GM19043 (cell line): Measurements from ENCODE around the gene LYST.
"Not testable (repeated sequence)": the region's sequence is repeated elsewhere in the genome, so short reads cannot be mapped to it uniquely, and the experiment has no call there.

Experiments used
- ATAC-seq: cut with Tn5 transposase; IDR thresholded peaks from one replicate; pipeline ENCODE4 v1.9.1; 2021; ENCODE audit warnings: low read depth; ENCODE audit not compliant: unreplicated experiment

Gene LYST

DNA sequence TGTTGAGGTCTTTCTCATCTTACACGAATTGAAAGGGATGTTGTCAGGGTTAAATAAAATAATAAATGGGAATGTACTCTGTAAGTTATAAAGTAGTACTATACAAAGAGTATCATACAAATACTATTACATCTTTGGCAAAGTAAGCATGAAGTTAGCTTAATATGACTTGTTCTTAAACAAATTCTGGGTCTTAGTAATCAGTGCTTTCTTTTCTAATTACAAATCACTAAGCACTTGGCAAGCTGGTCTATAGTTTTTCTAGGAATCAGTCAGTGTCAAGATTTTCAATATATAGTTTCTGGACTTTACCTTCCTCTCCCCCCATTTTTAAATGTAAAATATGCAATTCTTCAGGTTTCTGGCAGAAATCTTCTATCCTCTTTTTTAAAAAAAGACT lies 6.9 kb downstream of the LYST start:
- no peak for ATAC-seq

DNA sequence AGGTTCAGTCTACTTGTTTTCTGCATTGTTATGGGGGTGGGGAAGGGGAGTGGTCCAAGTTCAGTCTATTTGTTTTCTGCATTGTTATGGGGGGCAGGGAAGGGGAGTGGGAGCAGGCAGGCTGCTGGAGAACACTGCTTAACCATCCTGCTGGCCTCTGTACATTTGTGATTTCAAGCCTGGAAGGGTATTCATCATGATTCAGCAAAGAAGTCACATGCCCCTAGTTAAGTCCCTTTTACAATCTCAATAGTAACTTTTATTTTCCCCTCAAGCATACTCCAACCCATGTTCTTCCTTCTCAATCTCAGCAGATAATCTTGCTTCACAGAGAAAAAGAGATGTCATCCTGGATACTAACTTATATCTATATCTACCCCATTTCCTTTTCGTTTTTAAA lies 7.9 kb downstream of the LYST start:
- no peak for ATAC-seq

DNA sequence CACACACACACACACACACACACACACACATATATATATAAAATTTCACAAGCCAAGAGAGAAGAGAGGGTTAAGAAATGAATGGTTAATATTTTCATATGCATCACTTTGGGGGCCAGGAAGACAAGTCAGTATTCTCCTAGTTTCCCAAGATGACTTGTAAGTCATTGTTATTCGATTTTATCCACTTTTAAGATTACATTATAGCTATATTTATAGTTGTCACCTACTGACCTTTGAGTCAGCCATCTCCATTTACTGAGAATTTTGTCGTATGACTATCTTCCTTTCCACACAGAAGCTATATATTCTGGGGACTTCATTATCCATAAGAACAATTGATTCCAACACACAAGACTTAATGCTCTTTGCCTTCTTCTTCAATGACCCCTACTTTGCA lies 8.9 kb downstream of the LYST start:
- ATAC-seq = no peak

DNA sequence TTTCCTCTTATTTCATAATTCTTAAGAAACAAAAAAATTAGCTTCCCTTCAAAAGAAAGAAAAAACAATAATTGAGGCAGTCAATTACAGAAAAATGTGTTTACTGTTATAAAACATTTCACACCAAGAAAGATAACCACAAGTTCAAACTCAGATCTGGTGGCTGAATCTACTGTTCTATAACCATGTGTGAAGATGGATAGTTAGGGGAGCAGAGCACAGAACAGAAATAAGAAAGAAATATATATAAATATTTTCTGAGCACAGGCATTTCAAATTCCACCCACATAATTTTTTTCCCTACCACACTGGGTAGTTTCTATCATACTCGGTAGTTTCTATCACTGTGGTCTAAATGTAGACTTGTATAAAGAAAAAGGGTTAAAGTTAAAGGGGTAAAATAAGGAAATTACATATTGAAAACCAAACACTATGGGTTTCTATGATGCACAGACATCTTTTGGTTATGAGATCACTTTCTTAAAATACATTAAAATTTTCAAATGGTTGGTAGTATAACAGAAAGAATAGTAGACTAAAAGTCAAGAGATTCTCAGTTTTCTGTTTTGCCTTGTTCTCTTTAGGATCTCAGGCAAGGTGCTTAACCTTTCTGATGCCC lies 10.8 kb downstream of the LYST start:
- no peak for ATAC-seq

DNA sequence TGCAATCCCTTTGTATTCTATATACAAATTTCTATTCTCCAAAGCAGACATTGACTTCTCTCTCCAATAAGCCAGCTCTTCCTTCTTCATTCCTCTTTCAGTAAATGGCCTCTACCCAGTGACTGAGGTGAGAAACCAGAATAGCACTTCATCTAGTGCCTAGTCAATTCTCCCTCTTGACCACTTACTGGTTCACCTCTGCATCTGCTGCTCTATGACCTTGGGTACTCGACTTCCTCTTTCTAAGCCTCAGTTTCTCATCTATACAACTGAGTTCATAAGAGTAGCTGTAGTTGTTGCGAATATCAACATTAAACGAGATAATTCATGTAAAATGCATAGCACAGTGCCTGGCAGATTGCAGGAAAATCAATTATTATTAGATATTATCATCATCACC lies 12.4 kb downstream of the LYST start:
- no peak for ATAC-seq

DNA sequence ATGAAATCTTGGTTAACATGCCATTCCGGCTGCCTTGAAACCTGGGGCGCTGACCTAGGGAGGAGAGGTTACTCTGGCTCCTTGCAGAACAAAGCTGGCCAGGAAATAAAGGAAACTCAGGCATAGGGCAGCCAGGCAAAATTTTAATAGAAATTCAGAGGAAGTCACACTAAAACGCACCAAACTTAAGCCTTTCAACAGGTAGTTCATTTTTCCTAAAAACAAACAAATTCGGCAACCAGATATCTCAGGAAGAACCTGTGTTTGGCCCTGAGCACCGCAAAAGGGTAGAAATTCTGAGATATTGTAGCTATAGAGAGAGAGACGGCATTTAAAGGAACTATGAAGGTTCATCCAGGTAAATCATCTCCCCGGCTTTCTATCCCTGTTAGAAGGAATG lies 13.1 kb downstream of the LYST start:
- no peak for ATAC-seq

DNA sequence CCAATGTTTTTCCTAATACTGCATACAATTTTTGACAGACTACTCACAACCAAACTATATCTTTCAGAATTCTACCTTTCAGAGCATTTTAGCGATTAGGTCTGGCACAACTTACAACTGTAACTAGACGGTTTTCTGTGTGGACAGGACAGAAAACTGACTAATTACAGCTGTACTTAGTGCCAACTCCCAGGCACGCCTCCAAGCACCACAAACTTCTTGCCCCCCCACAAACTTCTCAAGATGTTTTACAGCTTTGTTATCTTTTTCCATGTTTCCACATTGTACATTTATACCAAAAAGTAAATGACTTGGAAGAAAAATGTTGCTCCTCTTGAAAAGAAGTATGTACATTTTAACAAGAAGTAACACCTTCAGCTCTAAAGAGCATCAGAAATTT lies 13.8 kb downstream of the LYST start:
- no peak for ATAC-seq

DNA sequence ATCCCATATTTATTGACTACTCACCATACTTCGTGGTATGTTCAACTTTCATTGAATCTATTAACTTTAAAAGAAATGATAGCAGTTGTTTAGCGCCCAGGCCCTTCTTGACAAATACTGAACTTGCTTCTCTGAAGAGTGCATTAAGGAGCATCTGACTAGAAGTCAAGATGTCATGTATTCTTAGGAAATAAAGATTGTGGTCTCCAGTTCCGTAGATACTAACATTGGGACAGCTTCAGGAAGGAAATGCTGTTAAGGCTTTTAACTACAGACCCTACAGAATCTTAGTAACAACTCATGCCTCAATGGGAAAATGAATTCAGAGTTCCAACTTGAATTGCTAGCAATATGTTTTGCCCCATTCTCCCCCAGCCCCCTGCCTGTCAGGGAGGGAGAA lies 14.8 kb downstream of the LYST start:
- ATAC-seq = no peak

DNA sequence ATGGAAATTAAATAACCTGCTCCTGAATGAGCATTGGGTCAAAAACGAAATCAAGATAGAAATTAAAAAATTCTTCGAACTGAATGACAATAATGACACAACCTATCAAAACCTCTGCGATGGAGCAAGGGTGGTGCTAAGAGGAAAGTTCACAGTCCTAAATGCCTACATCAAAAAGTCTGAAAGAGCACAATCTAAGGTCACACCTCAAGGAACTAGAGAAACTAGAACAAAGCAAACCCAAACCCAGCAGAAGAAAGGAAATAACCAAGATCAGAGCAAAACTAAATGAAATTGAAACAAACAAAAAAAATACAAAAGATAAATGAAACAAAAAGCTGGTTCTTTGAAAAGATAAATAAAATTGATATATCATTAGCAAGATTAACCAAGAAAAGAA lies 18.5 kb downstream of the LYST start:
- ATAC-seq = not testable (repeated sequence)

DNA sequence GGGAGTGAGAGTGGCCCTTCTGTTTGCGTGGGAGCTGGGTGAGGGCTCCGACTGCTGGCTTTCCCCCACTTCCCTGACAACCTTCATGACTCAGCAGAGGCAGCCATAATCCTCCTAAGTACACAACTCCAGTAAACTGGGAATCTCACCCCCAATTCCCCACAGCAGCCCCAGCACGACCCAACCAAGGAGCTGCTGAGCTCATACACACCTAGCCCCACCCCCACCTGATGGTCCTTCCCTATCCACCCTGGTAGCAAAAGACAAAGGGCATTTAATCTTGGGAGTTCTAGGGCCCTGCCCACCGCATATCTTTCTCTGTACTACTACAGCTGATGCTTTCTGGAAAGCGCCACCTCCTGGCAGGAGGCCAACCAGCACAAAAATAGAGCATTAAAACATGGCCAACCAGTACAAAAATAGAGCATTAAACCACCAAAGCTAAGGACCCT lies 21.0 kb downstream of the LYST start:
- ATAC-seq = not testable (repeated sequence)

DNA sequence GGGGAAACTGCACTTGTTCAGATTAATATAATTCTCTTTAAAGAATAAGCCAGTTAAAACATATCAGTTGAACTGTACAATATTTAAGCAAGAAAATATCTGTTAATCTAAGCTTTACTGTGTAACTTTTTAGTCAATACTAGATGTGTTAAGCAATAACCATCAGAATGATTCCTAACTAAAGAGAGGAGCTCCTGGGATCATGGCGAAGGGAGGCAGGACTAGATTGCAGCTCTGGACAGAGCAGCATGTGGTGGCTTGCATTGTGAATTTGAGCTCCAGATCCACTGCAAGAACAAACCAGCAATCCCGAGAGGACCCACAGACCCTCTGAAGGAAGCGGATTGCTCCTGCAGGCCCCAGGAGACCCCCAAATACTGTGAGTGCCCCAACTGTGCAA lies 21.9 kb downstream of the LYST start:
- no peak for ATAC-seq

DNA sequence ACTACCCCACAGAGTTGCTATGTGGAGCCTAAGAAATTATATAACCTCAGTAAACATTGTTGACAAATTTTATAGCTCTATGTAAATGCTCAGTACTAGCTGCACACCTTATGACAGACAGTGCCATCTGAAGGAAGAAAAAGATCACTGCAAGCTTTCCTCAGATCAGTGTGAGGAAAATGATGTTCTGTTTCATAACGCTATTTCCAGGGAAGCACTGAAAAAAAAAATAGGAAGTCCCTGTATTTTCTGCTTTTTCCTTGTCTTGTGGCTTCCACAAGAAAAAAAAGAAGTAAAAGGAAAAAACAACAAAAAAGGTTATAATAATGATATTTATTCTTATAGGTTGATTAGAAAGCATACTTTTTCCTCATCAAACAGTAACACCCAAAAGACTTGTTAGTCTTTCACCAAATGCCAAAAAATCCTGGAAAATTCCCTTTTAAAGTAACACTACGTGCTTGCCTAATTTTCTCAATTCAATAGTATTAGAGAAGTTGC lies 23.2 kb downstream of the LYST start:
- peak; percentile 55 for ATAC-seq

DNA sequence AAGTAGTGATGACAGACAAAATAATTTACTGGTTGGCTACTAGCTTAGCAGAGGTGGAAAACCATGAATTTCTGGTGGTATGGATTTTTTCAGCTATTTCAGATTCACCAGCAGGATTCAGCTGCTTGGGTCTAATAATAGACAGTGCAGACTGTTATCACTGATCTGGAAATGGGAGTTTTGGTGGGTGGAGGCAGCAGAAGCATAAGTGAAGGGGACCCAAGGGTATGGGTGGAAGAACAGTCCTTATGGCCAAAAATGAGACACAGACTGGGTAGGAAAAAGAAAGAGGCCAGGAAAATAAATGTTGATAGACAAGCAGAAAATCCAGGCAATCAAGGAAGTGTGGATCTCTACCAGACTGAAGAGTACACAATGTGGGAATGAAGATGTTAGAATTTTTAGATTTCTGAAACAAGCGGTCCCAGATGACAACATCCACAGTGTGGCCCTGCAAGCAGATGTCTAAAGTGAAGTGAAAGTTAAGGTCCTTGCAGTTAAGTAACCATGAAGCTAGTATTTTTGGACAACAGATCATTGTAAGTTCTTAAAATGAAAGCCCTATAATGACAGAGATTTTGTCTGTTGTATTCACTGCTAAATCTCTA lies 24.7 kb downstream of the LYST start:
- ATAC-seq = peak; percentile 74

DNA sequence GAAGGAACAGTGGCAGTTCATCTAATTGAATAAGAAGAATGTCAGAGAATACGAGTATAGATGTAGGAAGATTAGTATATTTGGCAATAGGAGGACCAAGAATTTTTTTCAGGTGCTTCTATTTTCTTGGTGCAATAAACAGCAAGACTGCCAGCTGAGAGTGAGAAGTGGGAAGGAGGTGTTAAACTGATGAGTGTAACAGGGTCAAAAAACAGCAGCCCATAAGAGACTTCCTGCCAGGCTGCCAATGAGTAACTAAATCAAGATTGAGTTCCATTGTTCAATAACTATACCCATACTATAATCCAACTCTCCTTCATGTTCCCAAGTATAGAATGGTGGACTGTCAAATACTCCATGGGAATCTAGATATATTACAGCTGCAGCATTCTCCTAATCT lies 28.7 kb downstream of the LYST start:
- no peak for ATAC-seq

DNA sequence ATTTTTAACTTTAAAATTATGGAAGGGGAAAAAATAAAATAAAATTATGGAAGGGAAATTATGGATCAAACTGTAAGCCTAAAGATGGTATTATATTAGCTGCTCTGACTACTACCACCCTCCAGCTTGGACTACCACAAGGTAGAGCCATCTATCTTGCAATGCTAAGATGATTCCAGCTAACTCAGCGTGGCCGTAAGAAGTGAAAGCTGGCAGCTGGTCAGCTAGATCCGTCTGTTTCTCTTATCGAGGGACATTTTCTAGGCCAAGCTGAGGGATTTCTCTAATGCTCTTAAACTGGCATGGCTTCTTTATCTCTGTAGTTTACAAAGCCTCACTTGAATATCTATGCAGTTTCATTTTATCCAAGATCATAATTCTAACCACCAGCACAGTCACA lies 31.5 kb downstream of the LYST start:
- ATAC-seq = no peak

DNA sequence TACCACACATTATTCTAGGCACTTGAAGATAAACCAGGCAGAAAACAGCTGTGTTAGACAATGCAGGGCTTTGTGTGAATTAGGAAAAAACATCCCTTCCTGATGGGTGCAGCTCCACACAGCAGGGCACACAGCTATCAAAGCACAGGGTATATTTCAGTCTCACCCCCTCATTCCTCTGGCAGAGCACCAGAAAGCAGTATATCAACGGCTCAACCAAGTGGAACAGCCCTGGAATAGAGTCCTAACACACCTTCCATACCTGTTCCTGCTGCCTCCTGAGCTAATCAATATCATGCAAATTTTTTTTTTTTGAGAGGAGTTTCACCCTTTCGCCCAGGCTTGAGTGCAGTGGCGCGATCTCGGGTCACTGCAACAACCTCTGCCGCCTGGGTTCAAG lies 32.1 kb downstream of the LYST start:
- no peak for ATAC-seq

DNA sequence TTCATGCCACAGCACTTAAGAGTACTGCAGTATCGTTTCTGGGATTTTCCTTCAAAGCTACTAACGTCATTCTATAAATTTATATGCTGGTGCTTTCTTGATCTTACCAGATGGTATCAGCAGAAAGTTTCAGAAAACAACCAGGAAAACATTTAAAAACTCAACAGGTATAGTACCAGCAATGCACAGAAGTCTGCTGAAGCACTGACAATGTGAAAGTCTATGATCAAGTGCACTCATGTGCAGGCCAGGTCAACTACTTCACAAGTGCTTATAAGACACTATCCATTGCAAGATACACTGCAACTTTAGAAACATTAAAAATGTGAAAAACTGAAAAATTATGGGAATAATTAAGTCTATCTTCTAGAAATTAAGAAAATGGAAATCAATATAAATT lies 34.7 kb downstream of the LYST start:
- ATAC-seq = no peak

DNA sequence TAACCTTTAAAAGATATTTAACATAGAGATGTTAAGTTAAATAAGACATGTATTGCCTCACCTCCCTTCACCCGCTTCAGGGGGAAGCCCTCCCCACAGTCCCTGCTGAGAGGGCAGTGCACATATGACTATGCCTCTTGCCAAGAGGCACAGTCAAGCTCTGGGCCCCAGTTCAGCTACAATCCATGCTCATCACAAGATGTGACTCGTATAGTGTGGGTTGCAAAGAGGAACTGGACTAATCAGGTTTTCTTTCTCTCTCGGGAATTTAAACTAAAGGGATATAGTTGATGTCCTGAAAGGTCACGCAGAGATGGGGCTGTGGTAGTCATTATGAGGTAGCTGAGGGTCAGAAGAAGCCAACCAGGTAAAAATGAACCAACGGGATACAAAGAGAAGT lies 35.6 kb downstream of the LYST start:
- peak; percentile 91 for ATAC-seq

DNA sequence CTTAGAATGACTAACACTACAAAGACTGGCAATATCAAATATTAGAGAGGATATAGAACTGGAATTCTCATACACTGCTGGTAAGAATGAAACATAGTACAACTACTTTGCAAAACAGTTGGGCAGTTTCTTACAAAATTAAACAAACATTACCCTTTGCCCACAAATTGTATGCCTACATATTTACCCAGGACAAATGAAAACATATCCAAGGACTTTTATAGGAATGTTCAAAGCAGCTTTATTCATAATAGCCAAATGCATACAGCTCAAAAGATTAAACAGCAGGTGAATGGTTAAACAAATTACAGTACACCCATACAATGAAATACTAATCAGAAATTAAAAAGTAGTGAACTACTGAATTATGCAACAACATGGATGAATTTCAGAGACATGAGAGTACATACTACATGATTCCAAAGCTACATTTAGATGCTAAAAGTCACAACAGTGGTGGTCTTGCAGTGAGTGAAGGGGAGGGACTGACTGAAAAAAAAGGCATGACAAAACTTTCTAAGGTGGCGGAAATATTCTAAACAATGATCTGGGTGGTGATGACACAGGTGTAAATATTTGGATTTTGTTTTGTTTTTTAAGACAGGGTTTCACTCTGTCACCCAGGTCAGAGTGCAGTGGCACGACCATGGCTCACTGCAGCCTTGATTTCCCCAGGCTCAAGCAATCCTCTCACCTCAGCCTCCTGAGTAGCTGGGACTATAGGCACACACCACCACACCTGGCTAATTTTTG lies 40.4 kb downstream of the LYST start:
- ATAC-seq = no peak

DNA sequence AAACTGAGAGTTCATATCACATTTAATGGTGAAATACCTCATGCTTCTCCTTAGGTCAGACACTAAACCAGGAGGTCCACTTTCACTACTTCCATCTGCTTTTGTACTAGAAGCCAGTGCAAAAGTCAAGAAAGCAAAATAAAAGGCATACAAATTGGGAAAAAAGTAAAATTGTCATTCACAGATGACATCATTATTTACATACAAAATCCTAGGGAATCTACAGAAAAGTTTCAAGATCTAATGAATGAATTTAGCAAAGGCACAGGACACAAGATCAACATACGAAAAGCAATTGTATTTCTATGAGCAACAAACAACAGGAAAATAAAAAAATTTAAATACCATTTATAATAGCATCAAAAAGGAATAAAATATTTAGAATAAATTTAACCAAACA lies 41.5 kb downstream of the LYST start:
- ATAC-seq = no peak

DNA sequence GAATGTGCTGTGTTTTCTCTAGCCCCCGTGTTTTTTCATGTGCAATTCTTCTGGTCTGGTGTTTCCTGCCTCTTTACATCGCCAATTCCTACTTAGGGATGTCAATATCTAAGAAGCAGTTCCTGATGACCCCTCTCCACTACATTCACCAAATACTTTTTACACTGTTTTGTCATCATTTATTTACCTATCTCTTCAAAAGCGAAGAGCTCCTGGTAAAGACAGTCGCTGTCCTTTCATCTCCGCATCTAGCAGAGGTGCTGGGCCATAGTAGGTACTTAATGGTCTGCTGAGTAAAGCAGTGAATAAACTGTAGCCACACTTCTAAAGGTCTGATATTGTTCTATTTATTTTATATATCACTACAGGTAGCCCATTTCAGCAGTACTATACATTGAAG lies 43.0 kb downstream of the LYST start:
- no peak for ATAC-seq

DNA sequence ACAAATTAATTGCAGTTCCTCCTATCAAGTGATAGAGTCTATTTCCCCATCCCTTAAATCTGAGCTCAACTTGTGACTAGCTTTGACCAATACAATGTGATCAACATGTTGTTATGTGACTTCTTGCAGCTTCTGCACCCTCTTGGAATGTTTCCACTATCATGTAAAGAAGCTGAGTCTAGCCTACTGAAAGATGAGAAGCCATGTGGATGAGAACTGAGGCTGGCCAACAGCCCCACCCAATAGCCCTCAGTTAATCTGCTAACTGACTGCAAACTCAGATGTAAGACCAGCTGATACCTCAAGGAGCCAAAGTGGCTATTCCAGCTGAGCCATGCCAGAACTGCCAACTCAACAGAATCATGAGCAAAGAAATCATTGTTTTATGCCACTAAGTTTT lies 44.0 kb downstream of the LYST start:
- no peak for ATAC-seq
